ENCODE measurements around the gene TUBB6. TPM values are rescaled to one million over a fixed set of nuclear protein-coding genes. Genes with fewer than 3 reads are reported as not detected.

TUBB6 gene
- total RNA-seq, 3 donors from 2014 or later (not counting 1 experiment from before 2014, with no cell fraction given): 0.97 to 3.2 (median 2.8) TPM

- Histone ChIP-seq H3K9me3 (ENCODE audit: control insufficient read depth, insufficient read depth, low read length) (no peaks in the 10 kb centered on the region), H3K27me3 (ENCODE audit: control insufficient read depth, insufficient read depth, low read length) (no peaks in the 10 kb centered on the region), H3K4me1 (ENCODE audit: control insufficient read depth, insufficient read depth, low read length) (peaks cover 7% of the 10 kb centered on the region), H3K4me3 (ENCODE audit: low read length) (no peak overlapping the region), H3K27ac (ENCODE audit: low read length) (no peak overlapping the region), H3K36me3 (ENCODE audit: control insufficient read depth, insufficient read depth, low read length) (peaks cover 42% of the 10 kb centered on the region)
- ATAC-seq (no peak), DNase-seq (no peak)
- 95% methylated on average over 12 of the region's 12 CpGs for WGBS (ENCODE audit: insufficient coverage)
- Mint-ChIP-seq H3K4me3 (no peak overlapping the region), H3K9me3 (no peaks in the 10 kb centered on the region), H3K4me1 (peaks cover 14 to 16% of the 10 kb centered on the region in 2 donors), H3K27me3 (ENCODE audit: low read depth in 2 of 2) (no peaks in the 10 kb centered on the region), H3K36me3 (peaks cover 6% of the 10 kb centered on the region), H3K27ac (peak overlapping the region; percentile 38 to 63)
- intact Hi-C loops (cut with micrococcal nuclease): no loop called here
- no peak for TF ChIP-seq CTCF (IDR thresholded peaks at IDR 0.05)
These were observed 18.8 kb downstream of the TUBB6 start for GRCh38 chr18:12326711-12327460.

GRCh38 chr18:12327510-12328178, 19.6 kb downstream of the TUBB6 start:
- peak overlapping the region; percentile 38 to 63 for H3K27ac Mint-ChIP-seq
- no peaks in the 10 kb centered on the region for H3K27me3 Mint-ChIP-seq (ENCODE audit: low read depth in 2 of 2)
- ATAC-seq (peak; percentile 75 to 92 (median 80)), DNase-seq (peak; percentile 64 to 76)
- Histone ChIP-seq H3K27ac (ENCODE audit: low read length) (no peak overlapping the region), H3K36me3 (ENCODE audit: control insufficient read depth, insufficient read depth, low read length) (peaks cover 42% of the 10 kb centered on the region), H3K27me3 (ENCODE audit: control insufficient read depth, insufficient read depth, low read length) (no peaks in the 10 kb centered on the region), H3K9me3 (ENCODE audit: control insufficient read depth, insufficient read depth, low read length) (no peaks in the 10 kb centered on the region), H3K4me3 (ENCODE audit: low read length) (no peak overlapping the region), H3K4me1 (ENCODE audit: control insufficient read depth, insufficient read depth, low read length) (peaks cover 7% of the 10 kb centered on the region)
- peaks cover 14 to 16% of the 10 kb centered on the region in 2 donors for H3K4me1 Mint-ChIP-seq
- H3K4me3 Mint-ChIP-seq: no peak overlapping the region
- peak; percentile 58 for TF ChIP-seq CTCF (IDR thresholded peaks at IDR 0.05)
- WGBS (ENCODE audit: insufficient coverage): 75% methylated on average over 11 of the region's 11 CpGs
- no peaks in the 10 kb centered on the region for H3K9me3 Mint-ChIP-seq
- intact Hi-C loops (cut with micrococcal nuclease): loop anchor here (1.0 kb wide), 1 partner anchor 332 kb away; no protein-coding TSS in a partner anchor
- H3K36me3 Mint-ChIP-seq: peaks cover 6% of the 10 kb centered on the region

GRCh38 chr18:12328179-12328823, 20.3 kb downstream of the TUBB6 start:
- peak; percentile 11 for TF ChIP-seq CTCF (IDR thresholded peaks at IDR 0.05)
- Mint-ChIP-seq H3K4me3 (no peak overlapping the region), H3K27me3 (ENCODE audit: low read depth in 2 of 2) (no peaks in the 10 kb centered on the region), H3K27ac (peak overlapping the region; percentile 7 to 38), H3K4me1 (peaks cover 14 to 16% of the 10 kb centered on the region in 2 donors), H3K36me3 (peaks cover 6% of the 10 kb centered on the region), H3K9me3 (no peaks in the 10 kb centered on the region)
- Histone ChIP-seq H3K4me1 (ENCODE audit: control insufficient read depth, insufficient read depth, low read length) (peaks cover 7% of the 10 kb centered on the region), H3K9me3 (ENCODE audit: control insufficient read depth, insufficient read depth, low read length) (no peaks in the 10 kb centered on the region), H3K4me3 (ENCODE audit: low read length) (no peak overlapping the region), H3K36me3 (ENCODE audit: control insufficient read depth, insufficient read depth, low read length) (peaks cover 42% of the 10 kb centered on the region), H3K27me3 (ENCODE audit: control insufficient read depth, insufficient read depth, low read length) (no peaks in the 10 kb centered on the region), H3K27ac (ENCODE audit: low read length) (no peak overlapping the region)
- intact Hi-C loops (cut with micrococcal nuclease): loop anchor here (1.0 kb wide), 1 partner anchor 331 kb away; no protein-coding TSS in a partner anchor
- ATAC-seq: no peak
- WGBS (ENCODE audit: insufficient coverage): 95% methylated on average over 4 of the region's 4 CpGs
- DNase-seq: no peak

All from natural killer cell (primary cell).